Psoas muscle (tissue), 8 donors: ENCODE data around the gene DRAM1. TPM values are rescaled to one million over a fixed set of nuclear protein-coding genes. Genes with fewer than 3 reads are reported as not detected.

ENCODE experiments used
- ATAC-seq, 4 donors: fragments of 200-7000 bp; cut with Tn5 transposase; one replicate each; pipeline ENCODE4 v1.9.1; 2020; ENCODE audit warnings: moderate library complexity in 3 of 4, mild to moderate bottlenecking in 2 of 4
- DNase-seq, 2 donors: peaks; one replicate each; pipeline ENCODE4 v3.0.0-alpha.2; 2020
- H3K27ac ChIP-seq: fragments of 200-600 bp; one replicate; pipeline ENCODE4 v1.8.0; 2022
- H3K27me3 ChIP-seq, 3 donors: fragments of 200-600 bp in 1 of 3; one replicate each; pipeline versions ENCODE4 v1.6.1 to v1.8.0; 2013 to 2022; ENCODE audit warnings: low read length in 2 of 3, mild to moderate bottlenecking in 2 of 3, moderate library complexity in 1 of 3; ENCODE audit not compliant: insufficient read depth in 3 of 3
- H3K36me3 ChIP-seq, 2 donors: fragments of 200-600 bp in 1 of 2; one replicate each; pipeline versions ENCODE4 v1.6.1 to v1.8.0; 2013 to 2022; ENCODE audit warnings: low read depth in 1 of 2, mild to moderate bottlenecking in 1 of 2, moderate library complexity in 1 of 2; ENCODE audit not compliant: insufficient read depth in 1 of 2
- H3K4me1 ChIP-seq: fragments of 200-600 bp; one replicate; pipeline ENCODE4 v1.8.0; 2022
- H3K4me3 ChIP-seq: fragments of 200-600 bp; one replicate; pipeline ENCODE4 v1.8.0; 2022; ENCODE audit warnings: mild to moderate bottlenecking
- H3K9me3 ChIP-seq: fragments of 200-600 bp; one replicate; pipeline ENCODE4 v1.8.0; 2022
- WGBS, 3 donors: extraction: QIAGEN DNeasy Blood & Tissue Kit; methylation state at CpG; one replicate each; pipeline versions ENCODE4 v1.1.6 to v1.1.7; 2013; 5-methylcytosine and 5-hydroxymethylcytosine counted together
- intact Hi-C, 2 donors: fragments of 100-400 bp; cut with DNase I; formaldehyde crosslinking; loops; one replicate each; pipeline versions ENCODE4 v1.11.0 to v1.14.2; 2022
- polyA plus RNA-seq, 3 donors: library from polyadenylated mRNA; stranded (reverse); fragments of 200-250 nt; gene quantifications; one replicate each; pipeline ENCODE4 v1.2.3, GENCODE V29; 2013
- total RNA-seq, 4 donors: library from RNA; stranded (reverse); fragmentation: NEBNext Ultra II Directional in 2 of 4; extraction: Animal tissue kit (Norgen Biotek cat#: 25700) in 2 of 4; gene quantifications; one replicate each; pipeline versions ENCODE4 v1.2.1 to v1.2.4, GENCODE V29; 2021 to 2023
- TF ChIP-seq, protein P1 (sequence below): fragments of 200-600 bp; IDR thresholded peaks from one replicate; pipeline ENCODE4 v1.8.0; 2022; ENCODE audit warnings: antibody characterized with exemption
- donor health status: healthy with polysubstance abuse.
- donor health status: DM: no; HTN: no; CAD: no; lungs with moderate emphysema.
- donor health status: Bipolar disorder and iron deficiency.
- donor health status: healthy.
- donor health status: DM: yes; HTN: yes; CAD: no.
- donor health status: DM: no; HTN: no; CAD: no.
- donor health status: DM: no; HTN: no; CAD: no.
- donor health status: DM: yes; HTN: yes; CAD: no.

DRAM1 gene
- total and polyA plus RNA-seq, 7 donors = 2.8 to 6.8 (median 4.1) TPM

DNA sequence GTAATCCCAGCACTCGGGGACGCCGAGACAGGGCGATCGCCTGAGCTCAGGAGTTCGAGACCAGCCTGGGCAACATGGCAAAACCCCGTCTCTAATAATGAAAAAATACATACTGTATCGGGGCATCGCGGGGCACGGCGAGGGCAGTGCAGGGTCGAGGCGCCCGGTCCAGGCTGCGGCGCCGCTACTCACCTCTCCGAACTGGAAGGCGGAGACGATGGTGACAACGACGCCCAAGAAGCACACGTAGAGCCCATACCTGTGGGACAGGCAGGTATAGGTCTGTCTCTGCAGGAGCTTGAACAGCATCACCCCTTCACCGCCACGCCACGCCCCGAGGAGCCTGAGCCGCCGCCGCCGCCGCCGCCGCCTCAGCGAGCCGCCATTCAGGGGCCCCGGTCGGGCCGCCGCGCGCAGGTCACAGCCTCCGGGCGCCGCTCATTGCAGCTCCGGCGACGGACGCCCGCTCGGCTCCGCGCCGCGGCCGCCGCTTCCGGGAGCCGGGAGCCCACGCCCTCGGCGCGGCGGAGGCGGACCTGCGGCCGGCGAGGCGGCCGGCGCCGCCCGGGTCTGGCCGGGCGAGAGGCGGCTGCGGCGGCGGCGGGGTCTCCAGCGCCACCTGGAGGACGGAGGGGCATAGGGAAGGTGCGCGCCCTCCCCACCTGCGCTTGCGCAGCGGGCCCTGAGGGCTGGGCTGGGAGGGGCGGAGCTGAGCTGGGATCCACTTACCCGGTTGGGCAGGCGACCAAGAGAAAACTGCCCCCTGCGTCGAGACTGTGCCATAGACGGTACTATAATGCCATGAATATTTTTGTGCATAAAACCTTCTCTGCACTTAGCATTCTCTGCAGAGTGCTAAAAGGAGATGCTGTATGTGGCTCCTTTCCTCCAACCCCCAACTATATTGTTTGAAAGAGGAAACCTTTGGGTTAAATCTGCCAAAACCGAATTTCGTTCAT lies 46.7 kb upstream of the DRAM1 start, which contains the start of gene GNPTAB:
Gene GNPTAB, minus strand, starts transcription at position 593 of the 959 bp plus-strand sequence. Its CDS starts 284 bp downstream, at position 309.
- Histone ChIP-seq H3K9me3 (no peaks in the 10 kb centered on the region), H3K27me3 (no peaks in the 10 kb centered on the region), H3K36me3 (no peaks in the 10 kb centered on the region), H3K27ac (peak within 1 kb of the TSS; percentile 90), H3K4me3 (peak within 1 kb of the TSS; percentile 79), H3K4me1 (peaks cover 18% of the 10 kb centered on the region)
- ATAC-seq (peak; percentile 94 to 99 (median 98)), DNase-seq (peak; percentile 92 to 96)
- intact Hi-C loops = loop anchor here (2.0 to 10.0 kb wide), 3 partner anchors 38 to 416 kb away; no protein-coding TSS in a partner anchor
- TF ChIP-seq, protein P1, sequence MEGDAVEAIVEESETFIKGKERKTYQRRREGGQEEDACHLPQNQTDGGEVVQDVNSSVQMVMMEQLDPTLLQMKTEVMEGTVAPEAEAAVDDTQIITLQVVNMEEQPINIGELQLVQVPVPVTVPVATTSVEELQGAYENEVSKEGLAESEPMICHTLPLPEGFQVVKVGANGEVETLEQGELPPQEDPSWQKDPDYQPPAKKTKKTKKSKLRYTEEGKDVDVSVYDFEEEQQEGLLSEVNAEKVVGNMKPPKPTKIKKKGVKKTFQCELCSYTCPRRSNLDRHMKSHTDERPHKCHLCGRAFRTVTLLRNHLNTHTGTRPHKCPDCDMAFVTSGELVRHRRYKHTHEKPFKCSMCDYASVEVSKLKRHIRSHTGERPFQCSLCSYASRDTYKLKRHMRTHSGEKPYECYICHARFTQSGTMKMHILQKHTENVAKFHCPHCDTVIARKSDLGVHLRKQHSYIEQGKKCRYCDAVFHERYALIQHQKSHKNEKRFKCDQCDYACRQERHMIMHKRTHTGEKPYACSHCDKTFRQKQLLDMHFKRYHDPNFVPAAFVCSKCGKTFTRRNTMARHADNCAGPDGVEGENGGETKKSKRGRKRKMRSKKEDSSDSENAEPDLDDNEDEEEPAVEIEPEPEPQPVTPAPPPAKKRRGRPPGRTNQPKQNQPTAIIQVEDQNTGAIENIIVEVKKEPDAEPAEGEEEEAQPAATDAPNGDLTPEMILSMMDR = peak; percentile 81
- 0 to 1% (median 0%) methylated on average over 71 to 96 of the region's 96 CpGs for WGBS, 3 donors

DNA sequence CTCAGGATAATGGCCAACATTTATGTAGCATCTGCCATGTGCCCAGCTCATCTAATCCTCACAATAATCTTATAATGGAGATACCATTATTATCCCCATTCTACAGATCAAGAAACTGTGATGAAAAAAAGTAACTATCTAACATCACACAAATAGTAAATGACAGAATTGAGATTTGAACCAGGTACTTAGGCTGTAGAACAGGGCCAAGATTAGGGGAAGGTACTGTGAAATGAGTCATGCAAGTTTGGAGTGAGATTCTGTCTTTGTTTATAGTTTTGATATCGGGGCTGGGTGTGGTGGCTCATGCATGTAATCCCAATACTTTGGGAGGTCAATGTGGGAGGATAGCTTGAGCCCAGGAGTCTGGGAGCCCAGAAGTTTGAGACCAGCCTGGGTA lies 45.4 kb upstream of the DRAM1 start:
- WGBS, 3 donors = 74 to 81% (median 76%) methylated on average over 1 of the region's 1 CpG
- H3K27me3 ChIP-seq = no peaks in the 10 kb centered on the region
- TF ChIP-seq, protein P1 = no peak
- no peak overlapping the region for H3K4me3 ChIP-seq
- peaks cover 18% of the 10 kb centered on the region for H3K4me1 ChIP-seq
- intact Hi-C loops = loop anchor here in 1 of 2 donors (5.0 to 10.0 kb wide), 2 partner anchors 40 to 417 kb away; no protein-coding TSS in a partner anchor
- no peak for ATAC-seq
- DNase-seq = no peak
- H3K27ac ChIP-seq = no peak overlapping the region
- no peaks in the 10 kb centered on the region for H3K9me3 ChIP-seq
- no peaks in the 10 kb centered on the region for H3K36me3 ChIP-seq

DNA sequence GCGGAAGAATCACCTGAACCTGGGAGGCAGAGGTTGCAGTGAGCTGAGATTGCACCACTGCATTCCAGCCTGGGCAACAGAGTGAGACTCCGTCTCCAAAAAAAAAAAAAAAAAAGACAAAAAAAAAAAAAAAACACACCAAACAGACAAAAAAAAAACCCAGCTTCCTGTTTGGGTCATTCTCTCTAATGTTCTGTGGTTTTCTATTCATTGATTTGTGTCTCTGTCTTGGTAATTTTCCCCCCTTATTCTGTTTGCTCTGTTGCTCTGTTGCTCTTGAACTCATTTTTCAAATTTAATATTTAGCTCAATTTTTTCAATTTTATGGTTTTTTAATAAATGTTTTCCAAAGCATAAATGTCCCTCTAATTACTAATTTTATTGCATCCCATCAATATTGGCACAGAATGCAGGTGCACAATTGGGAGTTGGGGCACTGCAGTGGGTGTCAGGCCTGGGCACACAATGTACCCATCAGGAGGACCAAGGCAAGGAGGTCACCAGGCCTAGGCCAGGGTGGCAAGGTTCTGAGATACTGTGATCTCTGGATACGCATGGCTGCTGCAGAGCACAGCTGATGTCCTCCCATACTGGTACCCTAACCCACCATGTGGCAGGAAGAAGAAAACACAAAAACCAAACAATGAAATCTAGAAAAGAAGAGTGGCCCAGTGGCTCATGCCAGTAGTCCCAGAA lies 38.6 kb upstream of the DRAM1 start:
- DNase-seq (no peak), ATAC-seq (peak in 2 of 4 donors; percentile 36 to 40)
- TF ChIP-seq, protein P1 = no peak
- Histone ChIP-seq H3K27ac (no peak overlapping the region), H3K4me3 (no peak overlapping the region), H3K27me3 (no peaks in the 10 kb centered on the region), H3K36me3 (no peaks in the 10 kb centered on the region), H3K4me1 (no peaks in the 10 kb centered on the region), H3K9me3 (no peaks in the 10 kb centered on the region)
- WGBS, 3 donors = 69 to 77% (median 71%) methylated on average over 3 of the region's 3 CpGs
- intact Hi-C loops = loop anchor here in 1 of 2 donors (2.0 to 10.0 kb wide), 2 partner anchors 66 to 424 kb away; no protein-coding TSS in a partner anchor

DNA sequence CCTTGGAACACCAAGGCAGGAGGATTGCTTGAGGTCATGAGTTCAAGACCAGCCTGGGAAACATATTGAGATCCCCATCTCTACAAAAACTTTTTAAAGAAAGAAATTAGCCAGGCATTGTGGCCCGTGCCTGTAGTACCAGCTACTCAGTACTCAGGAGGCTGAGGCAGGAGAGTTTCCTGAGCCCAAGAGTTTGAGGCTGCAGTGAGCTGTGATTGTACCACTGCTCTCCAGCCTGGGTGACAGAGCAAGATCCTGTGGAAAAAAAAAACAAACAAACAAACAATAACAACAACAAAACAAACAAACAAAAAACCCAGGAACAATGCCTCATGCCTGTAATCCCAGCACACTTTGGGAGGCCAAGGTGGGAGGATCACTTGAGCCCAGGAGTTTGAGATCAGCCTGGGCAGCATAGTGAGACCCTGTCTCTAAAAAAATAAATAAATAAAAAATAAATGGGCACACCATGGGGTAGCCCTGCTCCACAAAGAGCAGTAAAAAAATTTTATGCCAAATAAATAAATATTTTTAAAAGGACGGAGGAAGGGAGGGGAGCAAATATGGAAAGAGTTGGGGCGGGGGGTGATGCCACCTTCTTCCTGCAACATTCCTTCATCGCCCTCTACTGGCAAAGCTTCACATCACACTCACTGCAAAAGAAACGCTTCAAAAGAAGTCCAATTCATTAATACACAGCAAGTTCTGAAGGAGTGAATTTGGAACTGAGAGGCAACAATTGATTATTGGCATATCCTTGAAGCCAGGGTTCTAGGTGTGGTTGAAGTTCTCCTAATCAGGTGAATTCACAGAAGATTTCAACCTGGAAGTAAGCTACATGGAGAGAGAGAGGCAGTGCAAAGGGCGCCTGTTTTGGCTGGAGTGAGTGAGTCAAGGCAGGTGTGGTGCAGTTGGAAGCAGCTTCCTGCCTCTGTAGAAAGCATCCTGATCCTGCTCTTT lies 37.8 kb upstream of the DRAM1 start:
- no peak overlapping the region for H3K4me3 ChIP-seq
- DNase-seq (peak; percentile 34 to 58), ATAC-seq (peak; percentile 56 to 89 (median 74))
- H3K27me3 ChIP-seq = no peaks in the 10 kb centered on the region
- intact Hi-C loops = loop anchor here in 1 of 2 donors (2.0 to 10.0 kb wide), 2 partner anchors 67 to 425 kb away; no protein-coding TSS in a partner anchor
- H3K4me1 ChIP-seq = no peaks in the 10 kb centered on the region
- TF ChIP-seq, protein P1 = peak; percentile 87
- no peaks in the 10 kb centered on the region for H3K9me3 ChIP-seq
- H3K36me3 ChIP-seq = no peaks in the 10 kb centered on the region
- 29 to 34% (median 31%) methylated on average over 6 of the region's 6 CpGs for WGBS, 3 donors
- H3K27ac ChIP-seq = no peak overlapping the region
